ENCODE measurements around the gene ROBO1. TPM values are rescaled to one million over a fixed set of nuclear protein-coding genes. Genes with fewer than 3 reads are reported as not detected.

ROBO1 gene
- polyA plus RNA-seq, 2 donors = 4.7 to 12.0 TPM

GRCh38 chr3:78749056-78749455 lies 1018.7 kb downstream of the ROBO1 start:
- no peaks in the 10 kb centered on the region for H3K4me1 ChIP-seq (ENCODE audit: control insufficient read depth in 2 of 2, insufficient read depth in 2 of 2, low read length in 1 of 2)
- no peak overlapping the region for H3K27ac ChIP-seq (ENCODE audit: low read depth in 2 of 2, low read length in 1 of 2)
- H3K4me3 ChIP-seq (ENCODE audit: low read depth in 1 of 2, low read length in 2 of 2) = no peak overlapping the region
- no peaks in the 10 kb centered on the region for H3K36me3 ChIP-seq (ENCODE audit: control insufficient read depth in 2 of 2, insufficient read depth in 2 of 2, low read length in 1 of 2)
- H3K9me3 ChIP-seq (ENCODE audit: control insufficient read depth in 2 of 2, insufficient read depth in 1 of 2, low read depth in 1 of 2, low read length in 1 of 2) = no peaks in the 10 kb centered on the region
- no peaks in the 10 kb centered on the region for H3K27me3 ChIP-seq (ENCODE audit: control insufficient read depth in 1 of 2, insufficient read depth in 2 of 2, low read length in 2 of 2)

- Histone ChIP-seq H3K27me3 (ENCODE audit: control insufficient read depth in 1 of 2, insufficient read depth in 2 of 2, low read length in 2 of 2) (no peaks in the 10 kb centered on the region), H3K9me3 (ENCODE audit: control insufficient read depth in 2 of 2, insufficient read depth in 1 of 2, low read depth in 1 of 2, low read length in 1 of 2) (no peaks in the 10 kb centered on the region), H3K4me1 (ENCODE audit: control insufficient read depth in 2 of 2, insufficient read depth in 2 of 2, low read length in 1 of 2) (no peaks in the 10 kb centered on the region), H3K27ac (ENCODE audit: low read depth in 2 of 2, low read length in 1 of 2) (no peak overlapping the region), H3K4me3 (ENCODE audit: low read depth in 1 of 2, low read length in 2 of 2) (no peak overlapping the region), H3K36me3 (ENCODE audit: control insufficient read depth in 2 of 2, insufficient read depth in 2 of 2, low read length in 1 of 2) (no peaks in the 10 kb centered on the region)
- 81 to 93% methylated on average over 5 of the region's 5 CpGs for WGBS, 2 donors
Observed at GRCh38 chr3:78745847-78746246, 1022.0 kb downstream of the ROBO1 start.

GRCh38 chr3:78742491-78742890 lies 1025.3 kb downstream of the ROBO1 start:
- Histone ChIP-seq H3K4me3 (ENCODE audit: low read depth in 1 of 2, low read length in 2 of 2) (no peak overlapping the region), H3K27ac (ENCODE audit: low read depth in 2 of 2, low read length in 1 of 2) (no peak overlapping the region)
- WGBS, 2 donors = 82 to 92% methylated on average over 1 of the region's 1 CpG

GRCh38 chr3:78742041-78742440 lies 1025.8 kb downstream of the ROBO1 start:
- H3K4me1 ChIP-seq (ENCODE audit: control insufficient read depth in 2 of 2, insufficient read depth in 2 of 2, low read length in 1 of 2) = no peaks in the 10 kb centered on the region
- H3K27ac ChIP-seq (ENCODE audit: low read depth in 2 of 2, low read length in 1 of 2) = no peak overlapping the region
- H3K36me3 ChIP-seq (ENCODE audit: control insufficient read depth in 2 of 2, insufficient read depth in 2 of 2, low read length in 1 of 2) = no peaks in the 10 kb centered on the region
- no peaks in the 10 kb centered on the region for H3K9me3 ChIP-seq (ENCODE audit: control insufficient read depth in 2 of 2, insufficient read depth in 1 of 2, low read depth in 1 of 2, low read length in 1 of 2)
- no peak overlapping the region for H3K4me3 ChIP-seq (ENCODE audit: low read depth in 1 of 2, low read length in 2 of 2)
- H3K27me3 ChIP-seq (ENCODE audit: control insufficient read depth in 1 of 2, insufficient read depth in 2 of 2, low read length in 2 of 2) = no peaks in the 10 kb centered on the region
- WGBS, 2 donors = 45 to 57% methylated on average over 2 of the region's 2 CpGs

More at GRCh38 chr3:78742491-78742890, 1025.3 kb downstream of the ROBO1 start:
- H3K4me1 ChIP-seq (ENCODE audit: control insufficient read depth in 2 of 2, insufficient read depth in 2 of 2, low read length in 1 of 2) = no peaks in the 10 kb centered on the region
- no peaks in the 10 kb centered on the region for H3K27me3 ChIP-seq (ENCODE audit: control insufficient read depth in 1 of 2, insufficient read depth in 2 of 2, low read length in 2 of 2)
- no peaks in the 10 kb centered on the region for H3K36me3 ChIP-seq (ENCODE audit: control insufficient read depth in 2 of 2, insufficient read depth in 2 of 2, low read length in 1 of 2)
- no peaks in the 10 kb centered on the region for H3K9me3 ChIP-seq (ENCODE audit: control insufficient read depth in 2 of 2, insufficient read depth in 1 of 2, low read depth in 1 of 2, low read length in 1 of 2)

GRCh38 chr3:78741066-78741645 lies 1026.6 kb downstream of the ROBO1 start:
- Histone ChIP-seq H3K36me3 (ENCODE audit: control insufficient read depth in 2 of 2, insufficient read depth in 2 of 2, low read length in 1 of 2) (no peaks in the 10 kb centered on the region), H3K9me3 (ENCODE audit: control insufficient read depth in 2 of 2, insufficient read depth in 1 of 2, low read depth in 1 of 2, low read length in 1 of 2) (no peaks in the 10 kb centered on the region), H3K4me1 (ENCODE audit: control insufficient read depth in 2 of 2, insufficient read depth in 2 of 2, low read length in 1 of 2) (no peaks in the 10 kb centered on the region), H3K27ac (ENCODE audit: low read depth in 2 of 2, low read length in 1 of 2) (no peak overlapping the region), H3K27me3 (ENCODE audit: control insufficient read depth in 1 of 2, insufficient read depth in 2 of 2, low read length in 2 of 2) (no peaks in the 10 kb centered on the region), H3K4me3 (ENCODE audit: low read depth in 1 of 2, low read length in 2 of 2) (no peak overlapping the region)
- 90 to 97% methylated on average over 1 of the region's 1 CpG for WGBS, 2 donors

GRCh38 chr3:78738833-78739232 lies 1029.0 kb downstream of the ROBO1 start:
- Histone ChIP-seq H3K36me3 (ENCODE audit: control insufficient read depth in 2 of 2, insufficient read depth in 2 of 2, low read length in 1 of 2) (no peaks in the 10 kb centered on the region), H3K27me3 (ENCODE audit: control insufficient read depth in 1 of 2, insufficient read depth in 2 of 2, low read length in 2 of 2) (no peaks in the 10 kb centered on the region), H3K4me3 (ENCODE audit: low read depth in 1 of 2, low read length in 2 of 2) (no peak overlapping the region), H3K27ac (ENCODE audit: low read depth in 2 of 2, low read length in 1 of 2) (no peak overlapping the region), H3K9me3 (ENCODE audit: control insufficient read depth in 2 of 2, insufficient read depth in 1 of 2, low read depth in 1 of 2, low read length in 1 of 2) (no peaks in the 10 kb centered on the region), H3K4me1 (ENCODE audit: control insufficient read depth in 2 of 2, insufficient read depth in 2 of 2, low read length in 1 of 2) (no peaks in the 10 kb centered on the region)
- WGBS, 2 donors = 92 to 94% methylated on average over 2 of the region's 2 CpGs

GRCh38 chr3:78737988-78738387 lies 1029.8 kb downstream of the ROBO1 start:
- WGBS, 2 donors = 80 to 85% methylated on average over 5 of the region's 5 CpGs
- H3K27me3 ChIP-seq (ENCODE audit: control insufficient read depth in 1 of 2, insufficient read depth in 2 of 2, low read length in 2 of 2) = no peaks in the 10 kb centered on the region
- H3K36me3 ChIP-seq (ENCODE audit: control insufficient read depth in 2 of 2, insufficient read depth in 2 of 2, low read length in 1 of 2) = no peaks in the 10 kb centered on the region
- no peaks in the 10 kb centered on the region for H3K9me3 ChIP-seq (ENCODE audit: control insufficient read depth in 2 of 2, insufficient read depth in 1 of 2, low read depth in 1 of 2, low read length in 1 of 2)
- no peaks in the 10 kb centered on the region for H3K4me1 ChIP-seq (ENCODE audit: control insufficient read depth in 2 of 2, insufficient read depth in 2 of 2, low read length in 1 of 2)
- H3K27ac ChIP-seq (ENCODE audit: low read depth in 2 of 2, low read length in 1 of 2) = no peak overlapping the region
- no peak overlapping the region for H3K4me3 ChIP-seq (ENCODE audit: low read depth in 1 of 2, low read length in 2 of 2)

GRCh38 chr3:78736863-78737262 lies 1030.9 kb downstream of the ROBO1 start:
- Histone ChIP-seq H3K36me3 (ENCODE audit: control insufficient read depth in 2 of 2, insufficient read depth in 2 of 2, low read length in 1 of 2) (no peaks in the 10 kb centered on the region), H3K27ac (ENCODE audit: low read depth in 2 of 2, low read length in 1 of 2) (no peak overlapping the region), H3K27me3 (ENCODE audit: control insufficient read depth in 1 of 2, insufficient read depth in 2 of 2, low read length in 2 of 2) (no peaks in the 10 kb centered on the region), H3K4me1 (ENCODE audit: control insufficient read depth in 2 of 2, insufficient read depth in 2 of 2, low read length in 1 of 2) (no peaks in the 10 kb centered on the region), H3K4me3 (ENCODE audit: low read depth in 1 of 2, low read length in 2 of 2) (no peak overlapping the region), H3K9me3 (ENCODE audit: control insufficient read depth in 2 of 2, insufficient read depth in 1 of 2, low read depth in 1 of 2, low read length in 1 of 2) (no peaks in the 10 kb centered on the region)
- 59 to 69% methylated on average over 2 of the region's 2 CpGs for WGBS, 2 donors

- no peak overlapping the region for H3K4me3 ChIP-seq (ENCODE audit: low read depth in 1 of 2, low read length in 2 of 2)
- H3K27ac ChIP-seq (ENCODE audit: low read depth in 2 of 2, low read length in 1 of 2) = no peak overlapping the region
- no peaks in the 10 kb centered on the region for H3K27me3 ChIP-seq (ENCODE audit: control insufficient read depth in 1 of 2, insufficient read depth in 2 of 2, low read length in 2 of 2)
- no peaks in the 10 kb centered on the region for H3K4me1 ChIP-seq (ENCODE audit: control insufficient read depth in 2 of 2, insufficient read depth in 2 of 2, low read length in 1 of 2)
- WGBS, 2 donors = 91 to 93% methylated on average over 3 of the region's 3 CpGs
- H3K36me3 ChIP-seq (ENCODE audit: control insufficient read depth in 2 of 2, insufficient read depth in 2 of 2, low read length in 1 of 2) = no peaks in the 10 kb centered on the region
- no peaks in the 10 kb centered on the region for H3K9me3 ChIP-seq (ENCODE audit: control insufficient read depth in 2 of 2, insufficient read depth in 1 of 2, low read depth in 1 of 2, low read length in 1 of 2)
Observed at GRCh38 chr3:78734048-78734637, 1033.7 kb downstream of the ROBO1 start.

GRCh38 chr3:78732893-78733292 lies 1034.9 kb downstream of the ROBO1 start:
- H3K9me3 ChIP-seq (ENCODE audit: control insufficient read depth in 2 of 2, insufficient read depth in 1 of 2, low read depth in 1 of 2, low read length in 1 of 2) = no peaks in the 10 kb centered on the region
- H3K4me1 ChIP-seq (ENCODE audit: control insufficient read depth in 2 of 2, insufficient read depth in 2 of 2, low read length in 1 of 2) = peaks cover 0 to 2% of the 10 kb centered on the region in 2 donors
- 69 to 72% methylated on average over 1 of the region's 1 CpG for WGBS, 2 donors
- H3K4me3 ChIP-seq (ENCODE audit: low read depth in 1 of 2, low read length in 2 of 2) = no peak overlapping the region
- no peak overlapping the region for H3K27ac ChIP-seq (ENCODE audit: low read depth in 2 of 2, low read length in 1 of 2)
- no peaks in the 10 kb centered on the region for H3K36me3 ChIP-seq (ENCODE audit: control insufficient read depth in 2 of 2, insufficient read depth in 2 of 2, low read length in 1 of 2)
- no peaks in the 10 kb centered on the region for H3K27me3 ChIP-seq (ENCODE audit: control insufficient read depth in 1 of 2, insufficient read depth in 2 of 2, low read length in 2 of 2)

All from esophagus (tissue), 2 donors.